Mesendoderm (in vitro differentiated cells): ENCODE measurements around the gene CALCR. TPM values are rescaled to one million over a fixed set of nuclear protein-coding genes. Genes with fewer than 3 reads are reported as not detected.

Source experiments
- DNase-seq: peaks from one replicate; pipeline ENCODE4 v3.0.0; 2013
- H2AK5ac ChIP-seq: 2 replicates; pipeline ENCODE4 v1.6.1; 2013; ENCODE audit warnings: low read length, inconsistent platforms
- H2BK120ac ChIP-seq: 2 replicates; pipeline ENCODE4 v1.6.1; 2013; ENCODE audit warnings: low read depth, mild to moderate bottlenecking, low read length, moderate library complexity, mixed read lengths
- H2BK15ac ChIP-seq: replicated peaks from 2 replicates; pipeline ENCODE4 v1.6.1; 2013; ENCODE audit warnings: low read depth, mild to moderate bottlenecking, moderate library complexity
- H2BK5ac ChIP-seq: 2 replicates; pipeline ENCODE4 v1.6.1; 2013; ENCODE audit warnings: low read length, inconsistent platforms
- H3K18ac ChIP-seq: 2 replicates; pipeline ENCODE4 v1.6.1; 2013; ENCODE audit warnings: mild to moderate bottlenecking, low read length, mixed read lengths
- H3K23ac ChIP-seq: one replicate; pipeline ENCODE4 v1.6.1; 2013; ENCODE audit warnings: low read length
- H3K27ac ChIP-seq: 2 replicates; pipeline ENCODE4 v1.5.1; 2013; ENCODE audit warnings: low read depth, mild to moderate bottlenecking, inconsistent platforms, low read length, moderate library complexity
- H3K27me3 ChIP-seq: 2 replicates; pipeline ENCODE4 v1.6.1; 2013; ENCODE audit warnings: low read length, control low read depth, mild to moderate bottlenecking, inconsistent platforms; ENCODE audit not compliant: insufficient read depth, poor library complexity
- H3K36me3 ChIP-seq: 2 replicates; pipeline ENCODE4 v1.6.1; 2013; ENCODE audit warnings: low read length, inconsistent platforms; ENCODE audit not compliant: control insufficient read depth, insufficient read depth
- H3K4ac ChIP-seq: one replicate; pipeline ENCODE4 v1.6.1; 2013; ENCODE audit warnings: low read depth, mild to moderate bottlenecking, low read length, moderate library complexity
- H3K4me1 ChIP-seq: 2 replicates; pipeline ENCODE4 v1.6.1; 2013; ENCODE audit warnings: low read depth, low read length, inconsistent platforms; ENCODE audit not compliant: control insufficient read depth
- H3K4me2 ChIP-seq: 2 replicates; pipeline ENCODE4 v1.6.1; 2013; ENCODE audit warnings: low read length
- H3K4me3 ChIP-seq: 2 replicates; pipeline ENCODE4 v1.5.1; 2013; ENCODE audit warnings: mild to moderate bottlenecking, low read length
- H3K56ac ChIP-seq: one replicate; pipeline ENCODE4 v1.6.1; 2013; ENCODE audit warnings: low read length
- H3K79me1 ChIP-seq: 2 replicates; pipeline ENCODE4 v1.6.1; 2013; ENCODE audit warnings: low read length, inconsistent platforms
- H3K79me2 ChIP-seq: 2 replicates; pipeline ENCODE4 v1.6.1; 2013; ENCODE audit warnings: mild to moderate bottlenecking, low read length; ENCODE audit not compliant: control insufficient read depth, insufficient read depth
- H3K9ac ChIP-seq: 2 replicates; pipeline ENCODE4 v1.6.1; 2013; ENCODE audit warnings: low read length, inconsistent platforms
- H4K5ac ChIP-seq: one replicate; pipeline ENCODE4 v1.6.1; 2013; ENCODE audit warnings: low read length
- H4K8ac ChIP-seq: one replicate; pipeline ENCODE4 v1.6.1; 2013; ENCODE audit warnings: low read depth, mild to moderate bottlenecking, control low read depth, low read length, moderate library complexity
- WGBS: extraction: QIAGEN DNeasy Blood & Tissue Kit; methylation state at CpG from one replicate; pipeline ENCODE4 v1.1.7; 2013; ENCODE audit warnings: low lambda C conversion rate, missing lambda C conversion rate; ENCODE audit not compliant: insufficient coverage; ENCODE audit errors: extremely low coverage; 5-methylcytosine and 5-hydroxymethylcytosine counted together
- polyA plus RNA-seq, 2 experiments: library from polyadenylated mRNA; stranded (reverse); fragments of 200-250 nt; gene quantifications; one replicate each; pipeline ENCODE4 v1.2.3, GENCODE V29; 2013

The CALCR gene
- polyA plus RNA-seq (2013, experiment 1 of 2): 17.3 TPM
- polyA plus RNA-seq (2013, experiment 2 of 2): 16.1 TPM

GRCh38 chr7:93574646-93575554, at the start of gene CALCR:
Gene CALCR, minus strand, starts transcription at chr7:93574724. Its CDS starts 87,743 bp downstream, at chr7:93486981.
- H3K79me2 ChIP-seq: no peaks in the 10 kb centered on the region
- no peak within 1 kb of the TSS for H4K8ac ChIP-seq
- H3K23ac ChIP-seq: no peak within 1 kb of the TSS
- H3K9ac ChIP-seq: peak within 1 kb of the TSS; percentile 72
- peak within 1 kb of the TSS; percentile 75 for H3K56ac ChIP-seq
- H3K4me1 ChIP-seq: peaks cover 6% of the 10 kb centered on the region
- peak within 1 kb of the TSS; percentile 97 for H3K4me2 ChIP-seq
- peak within 1 kb of the TSS; percentile 23 for H3K4me3 ChIP-seq
- H3K27ac ChIP-seq: no peak within 1 kb of the TSS
- H2BK15ac ChIP-seq: no peak within 1 kb of the TSS
- peak; percentile 67 for DNase-seq
- H3K36me3 ChIP-seq: no peaks in the 10 kb centered on the region
- H3K18ac ChIP-seq: peak within 1 kb of the TSS; percentile 20
- no CpG with 5 or more reads among the region's 46 CpGs for WGBS
- H2AK5ac ChIP-seq: no peak within 1 kb of the TSS
- no peaks in the 10 kb centered on the region for H3K79me1 ChIP-seq
- peaks cover 5% of the 10 kb centered on the region for H3K27me3 ChIP-seq
- no peak within 1 kb of the TSS for H2BK5ac ChIP-seq
- H4K5ac ChIP-seq: no peak within 1 kb of the TSS
- H3K4ac ChIP-seq: peak within 1 kb of the TSS; percentile 25
- no peak within 1 kb of the TSS for H2BK120ac ChIP-seq

GRCh38 chr7:93623816-93624215, 49.3 kb upstream of the CALCR start:
- WGBS: no CpG with 5 or more reads among the region's 1 CpG
- Histone ChIP-seq H2BK15ac (no peak overlapping the region), H3K56ac (no peak overlapping the region)

GRCh38 chr7:93622036-93623033, 47.8 kb upstream of the CALCR start:
- peak overlapping the region; percentile 73 for H3K56ac ChIP-seq
- WGBS: no CpG with 5 or more reads among the region's 13 CpGs

More at GRCh38 chr7:93623816-93624215, 49.3 kb upstream of the CALCR start:
- no peaks in the 10 kb centered on the region for H3K79me2 ChIP-seq
- H2AK5ac ChIP-seq: no peak overlapping the region
- no peaks in the 10 kb centered on the region for H3K79me1 ChIP-seq
- H3K4me1 ChIP-seq: no peaks in the 10 kb centered on the region
- H3K27ac ChIP-seq: no peak overlapping the region
- H3K4me2 ChIP-seq: no peak overlapping the region
- no peaks in the 10 kb centered on the region for H3K27me3 ChIP-seq
- H2BK5ac ChIP-seq: no peak overlapping the region
- no peaks in the 10 kb centered on the region for H3K36me3 ChIP-seq
- no peak overlapping the region for H4K5ac ChIP-seq
- no peak overlapping the region for H4K8ac ChIP-seq
- H3K18ac ChIP-seq: no peak overlapping the region
- H3K23ac ChIP-seq: no peak overlapping the region
- no peak overlapping the region for H3K9ac ChIP-seq
- no peak overlapping the region for H3K4ac ChIP-seq
- H3K4me3 ChIP-seq: no peak overlapping the region
- H2BK120ac ChIP-seq: no peak overlapping the region
- DNase-seq: no peak

GRCh38 chr7:93620864-93621263, 46.3 kb upstream of the CALCR start:
- Histone ChIP-seq H3K9ac (no peak overlapping the region), H3K27ac (no peak overlapping the region), H4K5ac (no peak overlapping the region), H3K79me2 (no peaks in the 10 kb centered on the region), H4K8ac (no peak overlapping the region), H3K4me1 (no peaks in the 10 kb centered on the region), H3K4ac (no peak overlapping the region), H3K36me3 (no peaks in the 10 kb centered on the region), H2BK15ac (peak overlapping the region; percentile 74), H3K27me3 (no peaks in the 10 kb centered on the region), H3K4me2 (no peak overlapping the region), H3K4me3 (no peak overlapping the region), H2AK5ac (no peak overlapping the region), H3K56ac (no peak overlapping the region), H2BK120ac (no peak overlapping the region), H3K23ac (no peak overlapping the region), H3K79me1 (no peaks in the 10 kb centered on the region), H3K18ac (no peak overlapping the region), H2BK5ac (no peak overlapping the region)
- peak; percentile 69 for DNase-seq

More at GRCh38 chr7:93622036-93623033, 47.8 kb upstream of the CALCR start:
- no peak overlapping the region for H3K4me3 ChIP-seq
- H3K23ac ChIP-seq: no peak overlapping the region
- H4K8ac ChIP-seq: no peak overlapping the region
- H3K4me1 ChIP-seq: no peaks in the 10 kb centered on the region
- H3K79me1 ChIP-seq: no peaks in the 10 kb centered on the region
- H2BK120ac ChIP-seq: peak overlapping the region; percentile 93
- H2BK5ac ChIP-seq: peak overlapping the region; percentile 68
- H3K27ac ChIP-seq: no peak overlapping the region
- no peak overlapping the region for H2AK5ac ChIP-seq
- H3K9ac ChIP-seq: peak overlapping the region; percentile 36
- H3K4me2 ChIP-seq: no peak overlapping the region
- H2BK15ac ChIP-seq: no peak overlapping the region
- no peaks in the 10 kb centered on the region for H3K79me2 ChIP-seq
- no peak overlapping the region for H4K5ac ChIP-seq
- H3K4ac ChIP-seq: no peak overlapping the region
- DNase-seq: peak; percentile 81
- H3K36me3 ChIP-seq: no peaks in the 10 kb centered on the region
- no peaks in the 10 kb centered on the region for H3K27me3 ChIP-seq
- peak overlapping the region; percentile 90 for H3K18ac ChIP-seq

- Histone ChIP-seq H4K5ac (no peak overlapping the region), H4K8ac (no peak overlapping the region), H3K23ac (no peak overlapping the region), H2BK15ac (no peak overlapping the region), H2BK5ac (no peak overlapping the region), H2BK120ac (no peak overlapping the region), H3K27me3 (no peaks in the 10 kb centered on the region), H3K27ac (no peak overlapping the region), H2AK5ac (no peak overlapping the region), H3K4me3 (no peak overlapping the region), H3K4me1 (no peaks in the 10 kb centered on the region), H3K56ac (no peak overlapping the region), H3K9ac (no peak overlapping the region), H3K79me2 (no peaks in the 10 kb centered on the region), H3K36me3 (no peaks in the 10 kb centered on the region), H3K4ac (no peak overlapping the region), H3K79me1 (no peaks in the 10 kb centered on the region), H3K18ac (no peak overlapping the region), H3K4me2 (no peak overlapping the region)
- DNase-seq: no peak
Measured at GRCh38 chr7:93620057-93620456, 45.5 kb upstream of the CALCR start.
